ENCODE measurements around the gene SUPT6H.

DNA sequence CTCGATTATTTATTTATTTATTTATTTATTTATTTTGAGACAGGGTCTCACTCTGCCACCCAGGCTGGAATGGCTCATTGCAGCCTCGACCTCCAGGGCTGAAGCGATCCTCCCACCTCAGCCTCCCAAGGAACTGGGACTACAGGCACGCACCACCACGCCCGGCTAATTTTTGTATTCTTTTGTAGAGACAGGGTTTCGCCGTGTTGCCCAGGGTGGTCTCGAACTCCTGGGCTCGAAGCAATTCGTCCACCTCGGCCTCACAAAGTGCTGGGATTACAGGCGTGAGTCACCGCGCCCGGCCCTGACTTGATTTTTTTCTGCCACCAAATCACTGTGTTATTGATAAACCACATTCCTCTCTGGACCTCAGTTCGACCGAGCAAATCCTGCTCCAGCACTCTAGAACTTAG lies 57.0 kb downstream of the SUPT6H start:
- TF ChIP-seq FOXA1 (IDR thresholded peaks at IDR 0.05), result no peak
- no peak for TF ChIP-seq ELF4 (IDR thresholded peaks at IDR 0.05)
- TF ChIP-seq LEF1 (IDR thresholded peaks at IDR 0.05; ENCODE audit: borderline replicate concordance), result no peak
- no peak for TF ChIP-seq SP1 (IDR thresholded peaks at IDR 0.05)
- no peak for TF ChIP-seq SUZ12 (IDR thresholded peaks at IDR 0.05)
- TF ChIP-seq ARNT (IDR thresholded peaks at IDR 0.05), result no peak
- no peak for TF ChIP-seq NFRKB (IDR thresholded peaks at IDR 0.05)
- no peak for TF ChIP-seq FOXM1 (IDR thresholded peaks at IDR 0.05; ENCODE audit: borderline replicate concordance)
- TF ChIP-seq, protein P1, sequence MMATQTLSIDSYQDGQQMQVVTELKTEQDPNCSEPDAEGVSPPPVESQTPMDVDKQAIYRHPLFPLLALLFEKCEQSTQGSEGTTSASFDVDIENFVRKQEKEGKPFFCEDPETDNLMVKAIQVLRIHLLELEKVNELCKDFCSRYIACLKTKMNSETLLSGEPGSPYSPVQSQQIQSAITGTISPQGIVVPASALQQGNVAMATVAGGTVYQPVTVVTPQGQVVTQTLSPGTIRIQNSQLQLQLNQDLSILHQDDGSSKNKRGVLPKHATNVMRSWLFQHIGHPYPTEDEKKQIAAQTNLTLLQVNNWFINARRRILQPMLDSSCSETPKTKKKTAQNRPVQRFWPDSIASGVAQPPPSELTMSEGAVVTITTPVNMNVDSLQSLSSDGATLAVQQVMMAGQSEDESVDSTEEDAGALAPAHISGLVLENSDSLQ (IDR thresholded peaks at IDR 0.05), result no peak
- TF ChIP-seq BHLHE40 (IDR thresholded peaks at IDR 0.05; ENCODE audit: borderline replicate concordance), result no peak
